Endothelial cell of umbilical vein (primary cell): Measurements from ENCODE around the gene RAP1GDS1. TPM values are rescaled to one million over a fixed set of nuclear protein-coding genes. Genes with fewer than 3 reads are reported as not detected.

Source experiments
- BruUV-seq: library from RNA; stranded (reverse); fragments of 400-500 nt; replicated peaks from 2 replicates; lab custom pipeline; 2021; lab: Mats Ljungman, UMichigan
- CTCF ChIA-PET: fragments of 300-600, 350-600 bp; sonication (Branson Sonifier 250); formaldehyde crosslinking; loops from one replicate; lab custom pipeline; 2021; ENCODE audit warnings: antibody characterized with exemption, inconsistent platforms; lab: Charles Lee
- POLR2A ChIA-PET: fragments of 300-600, 350-600 bp; sonication (Branson Sonifier 250); formaldehyde crosslinking; loops from one replicate; lab custom pipeline; 2021; ENCODE audit warnings: antibody characterized with exemption, inconsistent platforms; lab: Charles Lee
- DNase-seq: peaks from one replicate; pipeline ENCODE4 v3.0.0-alpha.2; 2011; ENCODE audit warnings: low read depth, low spot score
- FAIRE-seq: peaks from 2 replicates; lab custom pipeline; 2011; peaks lifted over from hg19 to GRCh38; lab: Jason Lieb, UNC
- H2AFZ ChIP-seq: 2 replicates; pipeline ENCODE4 v1.6.0; 2012; ENCODE audit warnings: low read depth, low read length, control low read depth, inconsistent platforms
- H3K27ac ChIP-seq: 2 replicates; pipeline ENCODE4 v1.5.1; 2011; ENCODE audit warnings: low read depth, mild to moderate bottlenecking, control low read depth, low read length, moderate library complexity; ENCODE audit not compliant: insufficient read depth
- H3K27me3 ChIP-seq, 2 experiments: 2 replicates each; pipeline versions ENCODE4 v1.6.0 to v1.6.1; 2011; ENCODE audit warnings: low read length in 2 of 2, mixed read lengths in 1 of 2; ENCODE audit not compliant: control insufficient read depth in 2 of 2, insufficient read depth in 2 of 2
- H3K36me3 ChIP-seq, 2 experiments: 2 replicates in 1 of 2; 3 replicates in 1 of 2; pipeline ENCODE4 v1.5.1; 2011; ENCODE audit warnings: low read length in 2 of 2, mild to moderate bottlenecking in 1 of 2, moderate library complexity in 1 of 2; ENCODE audit not compliant: control insufficient read depth in 2 of 2, insufficient read depth in 2 of 2; ENCODE audit errors: extremely low read depth in 1 of 2
- H3K4me1 ChIP-seq: 3 replicates; pipeline ENCODE4 v1.5.1; 2011; ENCODE audit warnings: mild to moderate bottlenecking, low read length; ENCODE audit not compliant: control insufficient read depth, insufficient read depth; ENCODE audit errors: extremely low read depth
- H3K4me2 ChIP-seq: 2 replicates; pipeline ENCODE4 v1.6.1; 2011; ENCODE audit warnings: low read length, control low read depth, mixed read lengths; ENCODE audit not compliant: insufficient read depth
- H3K4me3 ChIP-seq, 3 experiments: fragments of 200-600 bp in 1 of 3; sonication (generic), shearing (Covaris generic) in 1 of 3; replicated peaks in 1 of 3; 2 replicates each; pipeline ENCODE4 v1.5.1; 2011 to 2016; ENCODE audit warnings: control low read depth in 3 of 3, low read length in 3 of 3, mild to moderate bottlenecking in 2 of 3, inconsistent platforms in 1 of 3, low read depth in 1 of 3, moderate library complexity in 1 of 3; ENCODE audit not compliant: insufficient read depth in 1 of 3
- H3K79me2 ChIP-seq: 2 replicates; pipeline ENCODE4 v1.6.0; 2012; ENCODE audit warnings: low read length, inconsistent platforms; ENCODE audit not compliant: control insufficient read depth, insufficient read depth
- H3K9ac ChIP-seq: replicated peaks from 2 replicates; pipeline ENCODE3; 2011; ENCODE audit warnings: low read length, control low read depth; ENCODE audit not compliant: insufficient read depth; ENCODE audit errors: extremely low read depth
- H3K9me1 ChIP-seq: replicated peaks from 3 replicates; pipeline ENCODE4 v1.6.0; 2011; ENCODE audit warnings: mild to moderate bottlenecking, low read length; ENCODE audit not compliant: control insufficient read depth, insufficient read depth; ENCODE audit errors: extremely low read depth
- H3K9me3 ChIP-seq: replicated peaks from 2 replicates; pipeline ENCODE4 v1.5.1; 2012; ENCODE audit warnings: low read length, inconsistent platforms; ENCODE audit not compliant: control insufficient read depth, insufficient read depth
- H4K20me1 ChIP-seq: replicated peaks from 2 replicates; pipeline ENCODE3; 2011; ENCODE audit warnings: mild to moderate bottlenecking, low read length; ENCODE audit not compliant: control insufficient read depth, insufficient read depth; ENCODE audit errors: extremely low read depth
- EZH2 ChIP-seq: IDR thresholded peaks from 2 replicates; pipeline ENCODE4 v1.6.1; 2012; ENCODE audit warnings: borderline replicate concordance, low read depth, mild to moderate bottlenecking, moderate library complexity, low read length, inconsistent platforms; ENCODE audit not compliant: severe bottlenecking
- FOS ChIP-seq: IDR thresholded peaks from 2 replicates; pipeline ENCODE4 v1.6.1; 2011; ENCODE audit warnings: mild to moderate bottlenecking, low read length, moderate library complexity, borderline replicate concordance; ENCODE audit not compliant: insufficient read depth
- GATA2 ChIP-seq: IDR thresholded peaks from 2 replicates; pipeline ENCODE4 v1.7.0; 2011; ENCODE audit warnings: low read depth, mild to moderate bottlenecking, moderate library complexity, mixed read lengths, low read length; ENCODE audit not compliant: insufficient read length, insufficient read depth
- JUN ChIP-seq: IDR thresholded peaks from 2 replicates; pipeline ENCODE4 v1.6.1; 2011; ENCODE audit warnings: borderline replicate concordance, low read depth; ENCODE audit not compliant: insufficient read length, insufficient read depth
- MYC ChIP-seq: IDR thresholded peaks from one replicate; pipeline ENCODE4 v1.6.1; 2011; ENCODE audit warnings: mild to moderate bottlenecking, low read depth, low read length
- POLR2A ChIP-seq: IDR thresholded peaks from 2 replicates; pipeline ENCODE4 v1.6.1; 2012; ENCODE audit warnings: low read depth, mild to moderate bottlenecking, control low read depth, low read length
- POLR2AphosphoS5 ChIP-seq: IDR thresholded peaks from 2 replicates; pipeline ENCODE4 v1.6.1; 2012; ENCODE audit warnings: low read depth, mild to moderate bottlenecking, control low read depth, low read length, moderate library complexity; ENCODE audit not compliant: insufficient read depth
- dilution Hi-C: fragments of 300-500 bp; cut with MboI; formaldehyde crosslinking; loops from one replicate; pipeline ENCODE4 v1.15.0; 2019; ENCODE audit warnings: low sequenced_read_pairs; ENCODE audit not compliant: extremely low pct_ligation_motif_present
- intact Hi-C: fragments of 100-400 bp; cut with micrococcal nuclease; formaldehyde crosslinking; loops from one replicate; pipeline ENCODE4 v1.10.0; 2022
- polyA plus RNA-seq, 4 experiments: library from polyadenylated mRNA; depleted of rRNA in 3 of 4; stranded (reverse) in 3 of 4; unstranded in 1 of 4; fragments of >200 nt; gene quantifications; 2 replicates each; pipeline versions ENCODE4 v1.2.1 to v1.2.3, GENCODE V29; 2011 to 2012; ENCODE audit warnings: missing spikeins in 1 of 4
- total RNA-seq: library from RNA; stranded (reverse); gene quantifications from 2 replicates; pipeline ENCODE4 v1.2.3, GENCODE V29; 2021
- TF ChIP-seq, protein P1 (sequence below), 2 donors: IDR thresholded peaks; 1 replicate in 1 of 2; 2 replicates in 1 of 2; pipeline ENCODE4 v1.5.1; 2011; ENCODE audit warnings: low read length in 2 of 2, mild to moderate bottlenecking in 2 of 2, moderate library complexity in 2 of 2, control low read depth in 1 of 2, inconsistent platforms in 1 of 2, low read depth in 1 of 2; ENCODE audit not compliant: insufficient read depth in 1 of 2; ENCODE audit errors: extremely low read depth in 1 of 2
- TF ChIP-seq, protein P2 (sequence below): IDR thresholded peaks from 2 replicates; pipeline ENCODE4 v1.6.1; 2011; ENCODE audit not compliant: insufficient read depth, insufficient read length

Gene RAP1GDS1
- total and polyA plus RNA-seq, 2 donors (not counting 3 experiments of a cell fraction or from before 2014, with no cell fraction given): 17.6 to 52.8 TPM

DNA sequence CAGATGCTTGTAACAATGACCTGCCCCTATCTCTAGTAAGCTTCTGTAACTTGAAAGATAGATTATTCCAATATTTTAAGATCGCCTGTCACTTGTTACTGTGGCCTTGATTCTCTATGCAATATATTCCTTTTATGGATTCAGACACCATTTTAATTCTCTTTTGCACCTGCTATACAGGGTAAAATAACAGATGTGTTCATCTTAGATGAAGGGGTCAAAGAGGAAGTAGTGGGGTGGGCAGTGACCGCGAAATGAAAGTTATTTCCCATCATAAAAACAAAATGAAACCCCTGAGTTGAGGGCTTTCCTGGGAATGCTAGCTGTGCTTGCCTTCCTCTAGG lies 221.3 kb downstream of the RAP1GDS1 start:
- no peak for TF ChIP-seq GATA2
- no peak for TF ChIP-seq POLR2AphosphoS5
- TF ChIP-seq EZH2: no peak
- no peak for TF ChIP-seq POLR2A
- TF ChIP-seq FOS: no peak
- TF ChIP-seq, protein P1, sequence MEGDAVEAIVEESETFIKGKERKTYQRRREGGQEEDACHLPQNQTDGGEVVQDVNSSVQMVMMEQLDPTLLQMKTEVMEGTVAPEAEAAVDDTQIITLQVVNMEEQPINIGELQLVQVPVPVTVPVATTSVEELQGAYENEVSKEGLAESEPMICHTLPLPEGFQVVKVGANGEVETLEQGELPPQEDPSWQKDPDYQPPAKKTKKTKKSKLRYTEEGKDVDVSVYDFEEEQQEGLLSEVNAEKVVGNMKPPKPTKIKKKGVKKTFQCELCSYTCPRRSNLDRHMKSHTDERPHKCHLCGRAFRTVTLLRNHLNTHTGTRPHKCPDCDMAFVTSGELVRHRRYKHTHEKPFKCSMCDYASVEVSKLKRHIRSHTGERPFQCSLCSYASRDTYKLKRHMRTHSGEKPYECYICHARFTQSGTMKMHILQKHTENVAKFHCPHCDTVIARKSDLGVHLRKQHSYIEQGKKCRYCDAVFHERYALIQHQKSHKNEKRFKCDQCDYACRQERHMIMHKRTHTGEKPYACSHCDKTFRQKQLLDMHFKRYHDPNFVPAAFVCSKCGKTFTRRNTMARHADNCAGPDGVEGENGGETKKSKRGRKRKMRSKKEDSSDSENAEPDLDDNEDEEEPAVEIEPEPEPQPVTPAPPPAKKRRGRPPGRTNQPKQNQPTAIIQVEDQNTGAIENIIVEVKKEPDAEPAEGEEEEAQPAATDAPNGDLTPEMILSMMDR (IDR thresholded peaks at IDR 0.05; ENCODE audit: extremely low read depth in 1 of 2, insufficient read depth in 1 of 2, low read depth in 1 of 2, low read length in 2 of 2): no peak
- no peak for TF ChIP-seq JUN
- TF ChIP-seq MYC: no peak
- TF ChIP-seq, protein P2, sequence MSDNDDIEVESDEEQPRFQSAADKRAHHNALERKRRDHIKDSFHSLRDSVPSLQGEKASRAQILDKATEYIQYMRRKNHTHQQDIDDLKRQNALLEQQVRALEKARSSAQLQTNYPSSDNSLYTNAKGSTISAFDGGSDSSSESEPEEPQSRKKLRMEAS: no peak
- Histone ChIP-seq H2AFZ (peak overlapping the region; percentile 26), H3K4me3 (no peak overlapping the region), H4K20me1 (no peaks in the 10 kb centered on the region), H3K9ac (no peak overlapping the region), H3K27me3 (no peaks in the 10 kb centered on the region), H3K4me1 (peaks cover 22% of the 10 kb centered on the region), H3K36me3 (peaks cover 0 to 3% of the 10 kb centered on the region in 2 experiments), H3K9me3 (no peaks in the 10 kb centered on the region), H3K79me2 (no peaks in the 10 kb centered on the region), H3K4me2 (peak overlapping the region; percentile 60), H3K27ac (peak overlapping the region; percentile 65), H3K9me1 (no peaks in the 10 kb centered on the region)
- intact Hi-C loops: loop anchor here (5.0 kb wide), 2 partner anchors 40 to 145 kb away; no protein-coding TSS in a partner anchor
- no TSS peak for BruUV-seq
- CTCF ChIA-PET: interaction anchor here (1.4 to 1.5 kb wide), 2 partner anchors 15 to 574 kb away, joined by 4 read pairs; no protein-coding TSS in a partner anchor
- dilution Hi-C loops: no loop called here
- FAIRE-seq (no peak), DNase-seq (no peak)
- POLR2A ChIA-PET: no interaction called here
